HCEC 1CT (cell line): Measurements from ENCODE around the gene PLXDC2.

Experiments
- DNase-seq: peaks from one replicate; pipeline ENCODE4 v3.0.0-alpha.2; 2017

PLXDC2 gene

GRCh38 chr10:20298417-20298816, 482.2 kb downstream of the PLXDC2 start:
- no peak for DNase-seq

GRCh38 chr10:20299034-20299736, 483.0 kb downstream of the PLXDC2 start:
- DNase-seq, result no peak

- DNase-seq, result no peak
Observed at GRCh38 chr10:20300735-20301134, 484.5 kb downstream of the PLXDC2 start.

GRCh38 chr10:20302033-20302432, 485.8 kb downstream of the PLXDC2 start:
- DNase-seq, result no peak

- DNase-seq, result no peak
Observed at GRCh38 chr10:20303453-20304152, 487.4 kb downstream of the PLXDC2 start.

GRCh38 chr10:20313665-20314064, 497.4 kb downstream of the PLXDC2 start:
- DNase-seq, result no peak

GRCh38 chr10:20314431-20314830, 498.2 kb downstream of the PLXDC2 start:
- DNase-seq, result no peak

GRCh38 chr10:20327954-20328353, 511.7 kb downstream of the PLXDC2 start:
- no peak for DNase-seq

GRCh38 chr10:20330246-20330645, 514.0 kb downstream of the PLXDC2 start:
- DNase-seq, result no peak

GRCh38 chr10:20334559-20334958, 518.3 kb downstream of the PLXDC2 start:
- no peak for DNase-seq
